ENCODE data around the gene ABTB2. TPM values are rescaled to one million over a fixed set of nuclear protein-coding genes. Genes with fewer than 3 reads are reported as not detected.

The ABTB2 gene
- total RNA-seq, 1 donor from 2014 or later, result 72.8 TPM

- Mint-ChIP-seq H3K9me3 (ENCODE audit: unreplicated experiment) (no peaks in the 10 kb centered on the region), H3K27me3 (ENCODE audit: unreplicated experiment) (peaks cover 4% of the 10 kb centered on the region), H3K36me3 (ENCODE audit: low read depth, unreplicated experiment) (no peaks in the 10 kb centered on the region), H3K4me1 (ENCODE audit: unreplicated experiment) (peaks cover 13% of the 10 kb centered on the region), H3K27ac (ENCODE audit: unreplicated experiment) (no peak overlapping the region), H3K4me3 (ENCODE audit: unreplicated experiment) (no peak overlapping the region)
- no peak for DNase-seq (ENCODE audit: low spot score)
- TF ChIP-seq CTCF (IDR thresholded peaks at IDR 0.05; ENCODE audit: unreplicated experiment), result no peak
Observed at GRCh38 chr11:34275486-34275885, 82.3 kb downstream of the ABTB2 start.

- Mint-ChIP-seq H3K36me3 (ENCODE audit: low read depth, unreplicated experiment) (no peaks in the 10 kb centered on the region), H3K4me3 (ENCODE audit: unreplicated experiment) (no peak overlapping the region), H3K27me3 (ENCODE audit: unreplicated experiment) (peaks cover 4% of the 10 kb centered on the region), H3K9me3 (ENCODE audit: unreplicated experiment) (no peaks in the 10 kb centered on the region), H3K27ac (ENCODE audit: unreplicated experiment) (no peak overlapping the region), H3K4me1 (ENCODE audit: unreplicated experiment) (peaks cover 13% of the 10 kb centered on the region)
- DNase-seq (ENCODE audit: low spot score), result no peak
- no peak for TF ChIP-seq CTCF (IDR thresholded peaks at IDR 0.05; ENCODE audit: unreplicated experiment)
Observed at GRCh38 chr11:34274712-34275398, 83.0 kb downstream of the ABTB2 start.

GRCh38 chr11:34273099-34273498 lies 84.7 kb downstream of the ABTB2 start:
- no peak for DNase-seq (ENCODE audit: low spot score)
- no peak for TF ChIP-seq CTCF (IDR thresholded peaks at IDR 0.05; ENCODE audit: unreplicated experiment)
- Mint-ChIP-seq H3K4me1 (ENCODE audit: unreplicated experiment) (peaks cover 21% of the 10 kb centered on the region), H3K4me3 (ENCODE audit: unreplicated experiment) (no peak overlapping the region), H3K27ac (ENCODE audit: unreplicated experiment) (no peak overlapping the region), H3K36me3 (ENCODE audit: low read depth, unreplicated experiment) (no peaks in the 10 kb centered on the region), H3K27me3 (ENCODE audit: unreplicated experiment) (peaks cover 4% of the 10 kb centered on the region), H3K9me3 (ENCODE audit: unreplicated experiment) (no peaks in the 10 kb centered on the region)

- Mint-ChIP-seq H3K4me3 (ENCODE audit: unreplicated experiment) (no peak overlapping the region), H3K9me3 (ENCODE audit: unreplicated experiment) (no peaks in the 10 kb centered on the region), H3K36me3 (ENCODE audit: low read depth, unreplicated experiment) (no peaks in the 10 kb centered on the region), H3K27me3 (ENCODE audit: unreplicated experiment) (peaks cover 4% of the 10 kb centered on the region), H3K27ac (ENCODE audit: unreplicated experiment) (no peak overlapping the region), H3K4me1 (ENCODE audit: unreplicated experiment) (peaks cover 30% of the 10 kb centered on the region)
- no peak for DNase-seq (ENCODE audit: low spot score)
- no peak for TF ChIP-seq CTCF (IDR thresholded peaks at IDR 0.05; ENCODE audit: unreplicated experiment)
Observed at GRCh38 chr11:34271727-34272126, 86.1 kb downstream of the ABTB2 start.

- no peak overlapping the region for H3K27ac Mint-ChIP-seq (ENCODE audit: unreplicated experiment)
- H3K4me3 Mint-ChIP-seq (ENCODE audit: unreplicated experiment), result no peak overlapping the region
- TF ChIP-seq CTCF (IDR thresholded peaks at IDR 0.05; ENCODE audit: unreplicated experiment), result no peak
- DNase-seq (ENCODE audit: low spot score), result no peak
- peaks cover 7% of the 10 kb centered on the region for H3K27me3 Mint-ChIP-seq (ENCODE audit: unreplicated experiment)
- H3K4me1 Mint-ChIP-seq (ENCODE audit: unreplicated experiment), result peaks cover 34% of the 10 kb centered on the region
- H3K9me3 Mint-ChIP-seq (ENCODE audit: unreplicated experiment), result no peaks in the 10 kb centered on the region
- H3K36me3 Mint-ChIP-seq (ENCODE audit: low read depth, unreplicated experiment), result no peaks in the 10 kb centered on the region
Observed at GRCh38 chr11:34270711-34271110, 87.1 kb downstream of the ABTB2 start.
